SK-N-SH (cell line): Measurements from ENCODE around the gene GBA3. TPM values are rescaled to one million over a fixed set of nuclear protein-coding genes. Genes with fewer than 3 reads are reported as not detected.

Experiments
- CTCF ChIA-PET: fragments of 300-600, 350-600 bp; formaldehyde crosslinking; extraction: SDS; loops from one replicate; lab custom pipeline; 2021; lab: Yijun Ruan, JAX
- POLR2A ChIA-PET: fragments of 350-600 bp; sonication (Branson Sonifier 250); formaldehyde crosslinking; extraction: SDS; loops from one replicate; lab custom pipeline; 2020; ENCODE audit warnings: antibody characterized with exemption, inconsistent platforms; lab: Yijun Ruan, JAX
- DNase-seq: peaks from one replicate; pipeline ENCODE4 v3.0.0; 2012
- H2AFZ ChIP-seq: fragments of 200-600 bp; sonication (generic); 2 replicates; pipeline ENCODE4 v1.8.1; 2016; ENCODE audit warnings: antibody characterized with exemption, mild to moderate bottlenecking, low read depth
- H3F3A ChIP-seq: fragments of 200-600 bp; sonication (generic); replicated peaks from 2 replicates; pipeline ENCODE3; 2016; ENCODE audit warnings: antibody characterized with exemption, mild to moderate bottlenecking; ENCODE audit not compliant: insufficient read depth
- H3K27ac ChIP-seq, 2 experiments: fragments of 200-500 bp in 1 of 2; fragments of 200-600 bp in 1 of 2; sonication (Bioruptor generic) in 1 of 2; sonication (generic), shearing (Covaris generic) in 1 of 2; 2 replicates each; pipeline versions ENCODE4 v1.5.1 to v1.6.1; 2014 to 2016; ENCODE audit warnings: low read depth in 2 of 2, inconsistent platforms in 1 of 2, low read length in 1 of 2, mild to moderate bottlenecking in 1 of 2, mixed read lengths in 1 of 2
- H3K27me3 ChIP-seq: fragments of 200-600 bp; sonication (generic), shearing (Covaris generic); 2 replicates; pipeline ENCODE4 v1.6.1; 2016; ENCODE audit warnings: mixed run types; ENCODE audit not compliant: insufficient read depth
- H3K36me3 ChIP-seq, 2 experiments: fragments of 200-500 bp in 1 of 2; fragments of 200-600 bp in 1 of 2; sonication (Bioruptor generic) in 1 of 2; sonication (generic) in 1 of 2; replicated peaks in 1 of 2; 2 replicates each; pipeline versions ENCODE3 to v1.5.1; 2014 to 2016; ENCODE audit warnings: low read length in 1 of 2, mild to moderate bottlenecking in 1 of 2; ENCODE audit not compliant: insufficient read depth in 2 of 2, control insufficient read depth in 1 of 2
- H3K4me1 ChIP-seq, 2 experiments: fragments of 200-500 bp in 1 of 2; fragments of 200-600 bp in 1 of 2; sonication (Bioruptor generic) in 1 of 2; sonication (generic), shearing (Covaris generic) in 1 of 2; 2 replicates each; pipeline versions ENCODE4 v1.5.1 to v1.6.1; 2014 to 2016; ENCODE audit warnings: low read depth in 1 of 2, low read length in 1 of 2, mixed run types in 1 of 2; ENCODE audit not compliant: insufficient read depth in 2 of 2, control insufficient read depth in 1 of 2
- H3K4me2 ChIP-seq: fragments of 200-600 bp; sonication (generic), shearing (Covaris generic); 2 replicates; pipeline ENCODE4 v1.6.1; 2017; ENCODE audit warnings: mixed run types
- H3K4me3 ChIP-seq, 2 experiments: fragments of 200-500 bp in 1 of 2; fragments of 200-600 bp in 1 of 2; sonication (Bioruptor generic) in 1 of 2; sonication (generic), shearing (Covaris generic) in 1 of 2; 2 replicates each; pipeline versions ENCODE4 v1.5.1 to v1.8.1; 2014 to 2016; ENCODE audit warnings: low read depth in 2 of 2, inconsistent platforms in 1 of 2, low read length in 1 of 2, mild to moderate bottlenecking in 1 of 2, mixed read lengths in 1 of 2, moderate library complexity in 1 of 2
- H3K79me2 ChIP-seq: fragments of 200-600 bp; sonication (generic); 2 replicates; pipeline ENCODE4 v1.8.1; 2017; ENCODE audit warnings: mild to moderate bottlenecking; ENCODE audit not compliant: insufficient read depth
- H3K9ac ChIP-seq: fragments of 200-600 bp; sonication (generic); 2 replicates; pipeline ENCODE4 v1.6.1; 2017; ENCODE audit warnings: mixed run types
- H3K9me2 ChIP-seq: fragments of 200-600 bp; sonication (generic); 2 replicates; pipeline ENCODE4 v1.6.1; 2017; ENCODE audit warnings: mixed run types
- H3K9me3 ChIP-seq: fragments of 200-600 bp; sonication (generic); 2 replicates; pipeline ENCODE4 v1.6.1; 2017; ENCODE audit warnings: mixed run types, mild to moderate bottlenecking, moderate library complexity
- H4K20me1 ChIP-seq: fragments of 200-600 bp; sonication (generic); 2 replicates; pipeline ENCODE4 v1.6.1; 2017; ENCODE audit warnings: mild to moderate bottlenecking, mixed run types; ENCODE audit not compliant: insufficient read depth
- EP300 ChIP-seq, 2 experiments: IDR thresholded peaks; 2 replicates each; pipeline versions ENCODE4 v1.4.0 to v1.6.1; 2012; ENCODE audit warnings: borderline replicate concordance in 1 of 2, low read depth in 1 of 2, low read length in 1 of 2
- EZH2phosphoT487 ChIP-seq: fragments of 200-600 bp; sonication (generic); IDR thresholded peaks from 2 replicates; pipeline ENCODE4 v1.6.1; 2017; ENCODE audit warnings: low read depth, mixed run types, mild to moderate bottlenecking, antibody characterized with exemption, moderate library complexity, borderline replicate concordance
- FOSL2 ChIP-seq: IDR thresholded peaks from 2 replicates; pipeline ENCODE4 v1.4.0; 2012; ENCODE audit warnings: low read depth, mild to moderate bottlenecking, moderate library complexity, borderline replicate concordance
- FOXM1 ChIP-seq: IDR thresholded peaks from 2 replicates; pipeline ENCODE4 v1.4.0; 2012; ENCODE audit warnings: low read depth, mild to moderate bottlenecking
- GABPA ChIP-seq: IDR thresholded peaks from 2 replicates; pipeline ENCODE4 v1.4.0; 2012; ENCODE audit warnings: low read depth, mild to moderate bottlenecking
- JUND ChIP-seq: IDR thresholded peaks from 2 replicates; pipeline ENCODE4 v1.4.0; 2012
- MEF2A ChIP-seq: IDR thresholded peaks from 2 replicates; pipeline ENCODE4 v1.4.0; 2012; ENCODE audit warnings: low read depth, borderline replicate concordance
- NFIC ChIP-seq: IDR thresholded peaks from 2 replicates; pipeline ENCODE4 v1.4.0; 2012; ENCODE audit warnings: borderline replicate concordance
- TCF12 ChIP-seq: IDR thresholded peaks from 2 replicates; pipeline ENCODE4 v1.4.0; 2012
- WGBS: methylation state at CpG from one replicate; pipeline ENCODE4 v1.1.6; 2017; ENCODE audit warnings: low lambda C conversion rate; 5-methylcytosine and 5-hydroxymethylcytosine counted together
- polyA plus RNA-seq, 3 experiments: library from polyadenylated mRNA; depleted of rRNA; stranded (reverse); fragments of >200 nt; gene quantifications; 2 replicates each; pipeline ENCODE4 v1.2.3, GENCODE V29; 2012
- TF ChIP-seq, protein P1 (sequence below): IDR thresholded peaks from 2 replicates; pipeline ENCODE4 v1.4.0; 2012; ENCODE audit warnings: low read depth
- TF ChIP-seq, protein P2 (sequence below): IDR thresholded peaks from 2 replicates; pipeline ENCODE4 v1.4.0; 2012; ENCODE audit warnings: low read depth, borderline replicate concordance

GBA3 gene
- polyA plus RNA-seq, 1 of the 3 experiments (the other 2 are of a cell fraction), result not detected

DNA sequence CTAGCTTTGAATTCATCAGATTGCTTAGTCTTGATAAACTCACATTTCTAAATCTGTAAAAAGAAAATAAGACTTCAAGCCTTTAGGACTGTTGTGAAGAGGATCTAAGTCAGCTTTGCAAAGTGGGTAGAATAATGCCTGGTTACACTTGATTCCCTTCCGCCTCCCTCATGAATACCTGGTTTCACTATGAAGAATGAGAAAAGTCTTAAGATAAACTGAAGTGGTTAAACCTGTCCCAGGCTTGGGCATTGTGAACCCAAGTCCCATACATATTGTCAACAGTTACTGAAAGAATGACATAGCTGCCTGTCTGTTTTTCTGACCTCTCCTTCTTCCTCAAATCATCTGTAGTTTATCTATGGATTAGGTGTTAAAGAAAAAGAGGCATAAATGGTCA is 16.7 kb upstream of the GBA3 start:
- WGBS, result 70% methylated on average over 1 of the region's 1 CpG
- no peak for DNase-seq
- H3K79me2 ChIP-seq, result no peaks in the 10 kb centered on the region
- no peaks in the 10 kb centered on the region for H3K4me1 ChIP-seq
- no peaks in the 10 kb centered on the region for H4K20me1 ChIP-seq
- ChIA-PET POLR2A (no interaction called here), CTCF (interaction anchor here (0.7 to 0.9 kb wide), 2 partner anchors 262 to 266 kb away, joined by 3 read pairs; no protein-coding TSS in a partner anchor)
- H3K27me3 ChIP-seq, result no peaks in the 10 kb centered on the region
- H3K36me3 ChIP-seq, result no peaks in the 10 kb centered on the region
- H3K4me3 ChIP-seq, result no peak overlapping the region
- no peak overlapping the region for H2AFZ ChIP-seq
- no peak overlapping the region for H3K27ac ChIP-seq
- no peaks in the 10 kb centered on the region for H3F3A ChIP-seq
- no peak overlapping the region for H3K4me2 ChIP-seq
- no peak overlapping the region for H3K9ac ChIP-seq
- TF ChIP-seq, protein P1, sequence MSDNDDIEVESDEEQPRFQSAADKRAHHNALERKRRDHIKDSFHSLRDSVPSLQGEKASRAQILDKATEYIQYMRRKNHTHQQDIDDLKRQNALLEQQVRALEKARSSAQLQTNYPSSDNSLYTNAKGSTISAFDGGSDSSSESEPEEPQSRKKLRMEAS, result no peak
- TF ChIP-seq TCF12 (no peak), FOXM1 (no peak), JUND (no peak), NFIC (no peak), FOSL2 (no peak), MEF2A (no peak), EP300 (IDR thresholded peaks at IDR 0.05; ENCODE audit: borderline replicate concordance in 1 of 2, low read depth in 1 of 2, low read length in 1 of 2) (no peak), GABPA (no peak)
- TF ChIP-seq, protein P2, sequence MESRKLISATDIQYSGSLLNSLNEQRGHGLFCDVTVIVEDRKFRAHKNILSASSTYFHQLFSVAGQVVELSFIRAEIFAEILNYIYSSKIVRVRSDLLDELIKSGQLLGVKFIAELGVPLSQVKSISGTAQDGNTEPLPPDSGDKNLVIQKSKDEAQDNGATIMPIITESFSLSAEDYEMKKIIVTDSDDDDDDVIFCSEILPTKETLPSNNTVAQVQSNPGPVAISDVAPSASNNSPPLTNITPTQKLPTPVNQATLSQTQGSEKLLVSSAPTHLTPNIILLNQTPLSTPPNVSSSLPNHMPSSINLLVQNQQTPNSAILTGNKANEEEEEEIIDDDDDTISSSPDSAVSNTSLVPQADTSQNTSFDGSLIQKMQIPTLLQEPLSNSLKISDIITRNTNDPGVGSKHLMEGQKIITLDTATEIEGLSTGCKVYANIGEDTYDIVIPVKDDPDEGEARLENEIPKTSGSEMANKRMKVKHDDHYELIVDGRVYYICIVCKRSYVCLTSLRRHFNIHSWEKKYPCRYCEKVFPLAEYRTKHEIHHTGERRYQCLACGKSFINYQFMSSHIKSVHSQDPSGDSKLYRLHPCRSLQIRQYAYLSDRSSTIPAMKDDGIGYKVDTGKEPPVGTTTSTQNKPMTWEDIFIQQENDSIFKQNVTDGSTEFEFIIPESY, result no peak
- H3K9me2 ChIP-seq, result no peaks in the 10 kb centered on the region
- H3K9me3 ChIP-seq, result no peaks in the 10 kb centered on the region

DNA sequence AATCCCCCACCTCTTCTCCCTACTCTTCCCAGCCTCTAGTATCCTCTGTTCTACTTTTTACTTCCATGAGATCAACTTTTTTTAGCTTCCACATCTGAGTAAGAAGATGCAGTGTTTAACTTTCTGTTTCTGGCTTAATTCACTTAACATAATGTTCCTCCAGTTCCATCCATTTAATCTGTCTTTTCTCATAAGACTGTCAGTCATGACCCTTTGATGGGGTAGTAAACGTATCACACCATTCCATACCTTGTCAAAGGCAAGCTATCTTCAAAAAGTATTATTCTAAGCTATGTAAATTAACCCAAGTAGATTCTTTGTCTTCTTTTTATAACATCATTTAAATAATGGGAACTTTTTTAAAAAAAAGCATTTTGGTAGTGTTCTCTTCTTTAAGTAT is 15.0 kb upstream of the GBA3 start:
- CTCF ChIA-PET, result interaction anchor here (0.7 kb wide), 1 partner anchor 12 kb away, joined by 3 read pairs; no protein-coding TSS in a partner anchor
- Histone ChIP-seq H3K4me1 (no peaks in the 10 kb centered on the region), H3K9ac (no peak overlapping the region), H3K27me3 (no peaks in the 10 kb centered on the region), H4K20me1 (no peaks in the 10 kb centered on the region), H3K4me3 (no peak overlapping the region), H2AFZ (no peak overlapping the region), H3K27ac (no peak overlapping the region), H3K4me2 (no peak overlapping the region), H3K36me3 (no peaks in the 10 kb centered on the region), H3F3A (no peaks in the 10 kb centered on the region)
- WGBS, result 0% methylated on average over 1 of the region's 1 CpG
- no peak for DNase-seq
- no peak for TF ChIP-seq FOSL2
- TF ChIP-seq EZH2phosphoT487, result no peak
- TF ChIP-seq, all 33 proteins: peak for 0
- Histone ChIP-seq H3K79me2 (no peaks in the 10 kb centered on the region), H3K9me2 (no peaks in the 10 kb centered on the region), H3K9me3 (no peaks in the 10 kb centered on the region)
- POLR2A ChIA-PET, result no interaction called here
